ENCODE data around the gene CAT. TPM values are rescaled to one million over a fixed set of nuclear protein-coding genes. Genes with fewer than 3 reads are reported as not detected.

CAT gene
- total RNA-seq, 1 experiment from 2014 or later = 65.9 TPM

DNA sequence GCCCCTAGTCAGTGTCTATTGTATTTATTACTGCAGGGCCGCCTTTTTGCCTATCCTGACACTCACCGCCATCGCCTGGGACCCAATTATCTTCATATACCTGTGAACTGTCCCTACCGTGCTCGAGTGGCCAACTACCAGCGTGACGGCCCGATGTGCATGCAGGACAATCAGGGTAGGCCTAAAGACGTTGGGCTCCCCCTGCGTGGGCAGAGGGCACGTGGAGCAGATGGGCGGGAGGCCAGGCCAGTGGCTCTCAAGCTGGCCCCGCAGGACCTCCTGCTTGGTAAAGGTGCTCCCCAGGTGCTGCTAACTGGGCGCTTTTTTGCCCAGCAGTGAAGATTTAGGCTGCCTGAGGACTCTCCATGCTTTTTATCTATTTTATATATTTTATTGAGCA is 22.5 kb downstream of the CAT start:
- Histone ChIP-seq H3K36me3 (ENCODE audit: control insufficient read depth, insufficient read depth, low read length) (peaks cover 37% of the 10 kb centered on the region), H3K4me1 (ENCODE audit: control insufficient read depth, insufficient read depth, low read length) (no peaks in the 10 kb centered on the region), H3K27me3 (ENCODE audit: control insufficient read depth, insufficient read depth, low read length) (no peaks in the 10 kb centered on the region), H3K9me3 (ENCODE audit: control insufficient read depth, insufficient read depth, low read depth, low read length) (peaks cover 11% of the 10 kb centered on the region; the same call in 1 of the 2 replicates), H3K27ac (ENCODE audit: low read length) (no peak overlapping the region), H3K4me3 (ENCODE audit: low read depth in 2 of 2, low read length in 2 of 2) (no peak overlapping the region)
- no TSS peak for BruUV-seq (replicated peaks)
- TF ChIP-seq POLR2AphosphoS5 (IDR thresholded peaks at IDR 0.05; ENCODE audit: low read depth, low read length) (no peak), SIN3A (IDR thresholded peaks at IDR 0.05; ENCODE audit: borderline replicate concordance, insufficient read depth, low read depth, low read length) (no peak), TCF7L2 (IDR thresholded peaks at IDR 0.05; ENCODE audit: low read depth, low read length) (no peak)
- TF ChIP-seq, protein P1, sequence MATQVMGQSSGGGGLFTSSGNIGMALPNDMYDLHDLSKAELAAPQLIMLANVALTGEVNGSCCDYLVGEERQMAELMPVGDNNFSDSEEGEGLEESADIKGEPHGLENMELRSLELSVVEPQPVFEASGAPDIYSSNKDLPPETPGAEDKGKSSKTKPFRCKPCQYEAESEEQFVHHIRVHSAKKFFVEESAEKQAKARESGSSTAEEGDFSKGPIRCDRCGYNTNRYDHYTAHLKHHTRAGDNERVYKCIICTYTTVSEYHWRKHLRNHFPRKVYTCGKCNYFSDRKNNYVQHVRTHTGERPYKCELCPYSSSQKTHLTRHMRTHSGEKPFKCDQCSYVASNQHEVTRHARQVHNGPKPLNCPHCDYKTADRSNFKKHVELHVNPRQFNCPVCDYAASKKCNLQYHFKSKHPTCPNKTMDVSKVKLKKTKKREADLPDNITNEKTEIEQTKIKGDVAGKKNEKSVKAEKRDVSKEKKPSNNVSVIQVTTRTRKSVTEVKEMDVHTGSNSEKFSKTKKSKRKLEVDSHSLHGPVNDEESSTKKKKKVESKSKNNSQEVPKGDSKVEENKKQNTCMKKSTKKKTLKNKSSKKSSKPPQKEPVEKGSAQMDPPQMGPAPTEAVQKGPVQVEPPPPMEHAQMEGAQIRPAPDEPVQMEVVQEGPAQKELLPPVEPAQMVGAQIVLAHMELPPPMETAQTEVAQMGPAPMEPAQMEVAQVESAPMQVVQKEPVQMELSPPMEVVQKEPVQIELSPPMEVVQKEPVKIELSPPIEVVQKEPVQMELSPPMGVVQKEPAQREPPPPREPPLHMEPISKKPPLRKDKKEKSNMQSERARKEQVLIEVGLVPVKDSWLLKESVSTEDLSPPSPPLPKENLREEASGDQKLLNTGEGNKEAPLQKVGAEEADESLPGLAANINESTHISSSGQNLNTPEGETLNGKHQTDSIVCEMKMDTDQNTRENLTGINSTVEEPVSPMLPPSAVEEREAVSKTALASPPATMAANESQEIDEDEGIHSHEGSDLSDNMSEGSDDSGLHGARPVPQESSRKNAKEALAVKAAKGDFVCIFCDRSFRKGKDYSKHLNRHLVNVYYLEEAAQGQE (IDR thresholded peaks at IDR 0.05; ENCODE audit: insufficient read depth in 1 of 2, low read depth in 2 of 2, low read length in 1 of 2) = no peak
- TF ChIP-seq, protein P2, sequence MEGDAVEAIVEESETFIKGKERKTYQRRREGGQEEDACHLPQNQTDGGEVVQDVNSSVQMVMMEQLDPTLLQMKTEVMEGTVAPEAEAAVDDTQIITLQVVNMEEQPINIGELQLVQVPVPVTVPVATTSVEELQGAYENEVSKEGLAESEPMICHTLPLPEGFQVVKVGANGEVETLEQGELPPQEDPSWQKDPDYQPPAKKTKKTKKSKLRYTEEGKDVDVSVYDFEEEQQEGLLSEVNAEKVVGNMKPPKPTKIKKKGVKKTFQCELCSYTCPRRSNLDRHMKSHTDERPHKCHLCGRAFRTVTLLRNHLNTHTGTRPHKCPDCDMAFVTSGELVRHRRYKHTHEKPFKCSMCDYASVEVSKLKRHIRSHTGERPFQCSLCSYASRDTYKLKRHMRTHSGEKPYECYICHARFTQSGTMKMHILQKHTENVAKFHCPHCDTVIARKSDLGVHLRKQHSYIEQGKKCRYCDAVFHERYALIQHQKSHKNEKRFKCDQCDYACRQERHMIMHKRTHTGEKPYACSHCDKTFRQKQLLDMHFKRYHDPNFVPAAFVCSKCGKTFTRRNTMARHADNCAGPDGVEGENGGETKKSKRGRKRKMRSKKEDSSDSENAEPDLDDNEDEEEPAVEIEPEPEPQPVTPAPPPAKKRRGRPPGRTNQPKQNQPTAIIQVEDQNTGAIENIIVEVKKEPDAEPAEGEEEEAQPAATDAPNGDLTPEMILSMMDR (IDR thresholded peaks at IDR 0.05) = no peak
- ATAC-seq (no peak), DNase-seq (ENCODE audit: low read depth, low spot score) (no peak)
- CTCF ChIA-PET = no interaction called here
- intact Hi-C loops (cut with micrococcal nuclease; ENCODE audit: unreplicated experiment) (no loop called here), in situ Hi-C loops (cut with HindIII; ENCODE audit: low pct_unique_long_range_greater_than_20kb, low sequenced_read_pairs) (no loop called here)
- POLR2A ChIA-PET = no interaction called here

DNA sequence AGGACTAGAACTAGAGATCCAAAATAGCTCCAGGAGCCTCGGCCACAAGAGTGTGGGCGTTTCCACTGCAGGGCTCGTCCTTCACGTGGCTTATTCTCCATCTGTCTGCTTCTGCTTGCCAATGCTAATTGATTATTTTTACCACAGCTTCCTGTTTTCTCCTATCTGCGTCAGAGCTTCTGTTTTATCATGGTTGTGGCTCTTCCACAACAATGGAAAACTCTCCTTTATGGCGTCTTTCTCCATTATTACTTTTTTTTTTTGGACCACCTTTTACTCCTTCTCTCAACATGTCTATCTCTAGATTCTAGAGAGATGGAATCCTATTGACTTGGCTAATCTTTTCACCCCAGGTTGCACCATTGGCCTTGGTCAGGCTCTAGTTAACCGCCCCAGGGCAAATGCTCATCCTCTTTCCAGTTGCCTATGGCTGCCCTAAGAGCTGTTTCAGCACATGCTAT is 25.9 kb downstream of the CAT start:
- POLR2A ChIA-PET = no interaction called here
- ATAC-seq (no peak), DNase-seq (ENCODE audit: low read depth, low spot score) (no peak)
- peaks cover 36% of the 10 kb centered on the region for H3K36me3 ChIP-seq (ENCODE audit: control insufficient read depth, insufficient read depth, low read length)
- no peaks in the 10 kb centered on the region for H3K4me1 ChIP-seq (ENCODE audit: control insufficient read depth, insufficient read depth, low read length)
- peaks cover 22% of the 10 kb centered on the region for H3K9me3 ChIP-seq (ENCODE audit: control insufficient read depth, insufficient read depth, low read depth, low read length)
- H3K27ac ChIP-seq (ENCODE audit: low read length) = no peak overlapping the region
- intact Hi-C loops (cut with micrococcal nuclease; ENCODE audit: unreplicated experiment) (no loop called here), in situ Hi-C loops (cut with HindIII; ENCODE audit: low pct_unique_long_range_greater_than_20kb, low sequenced_read_pairs) (no loop called here)
- no TSS peak for BruUV-seq (replicated peaks)
- no peak for TF ChIP-seq POLR2AphosphoS5 (IDR thresholded peaks at IDR 0.05; ENCODE audit: low read depth, low read length)
- no peak for TF ChIP-seq TCF7L2 (IDR thresholded peaks at IDR 0.05; ENCODE audit: low read depth, low read length)
- no peak for TF ChIP-seq SIN3A (IDR thresholded peaks at IDR 0.05; ENCODE audit: borderline replicate concordance, insufficient read depth, low read depth, low read length)
- TF ChIP-seq, protein P2 (IDR thresholded peaks at IDR 0.05) = no peak
- TF ChIP-seq, protein P1 (IDR thresholded peaks at IDR 0.05; ENCODE audit: insufficient read depth in 1 of 2, low read depth in 2 of 2, low read length in 1 of 2) = no peak
- CTCF ChIA-PET = no interaction called here
- H3K27me3 ChIP-seq (ENCODE audit: control insufficient read depth, insufficient read depth, low read length) = no peaks in the 10 kb centered on the region
- no peak overlapping the region for H3K4me3 ChIP-seq (ENCODE audit: low read depth in 2 of 2, low read length in 2 of 2)
